Forelimb muscle (tissue), 1 donor: ENCODE data around the gene PAQR9. TPM values are rescaled to one million over a fixed set of nuclear protein-coding genes. Genes with fewer than 3 reads are reported as not detected.

Experiments used
- DNase-seq: peaks from one replicate; pipeline ENCODE4 v3.0.0-alpha.2; 2013; ENCODE audit warnings: low read depth
- polyA plus RNA-seq: library from polyadenylated mRNA; unstranded; fragments of 120-200 nt; gene quantifications from one replicate; pipeline ENCODE4 v1.2.1, GENCODE V29; 2013; ENCODE audit not compliant: insufficient read length

PAQR9 gene
- polyA plus RNA-seq, 1 donor, result 0.08 TPM

DNA sequence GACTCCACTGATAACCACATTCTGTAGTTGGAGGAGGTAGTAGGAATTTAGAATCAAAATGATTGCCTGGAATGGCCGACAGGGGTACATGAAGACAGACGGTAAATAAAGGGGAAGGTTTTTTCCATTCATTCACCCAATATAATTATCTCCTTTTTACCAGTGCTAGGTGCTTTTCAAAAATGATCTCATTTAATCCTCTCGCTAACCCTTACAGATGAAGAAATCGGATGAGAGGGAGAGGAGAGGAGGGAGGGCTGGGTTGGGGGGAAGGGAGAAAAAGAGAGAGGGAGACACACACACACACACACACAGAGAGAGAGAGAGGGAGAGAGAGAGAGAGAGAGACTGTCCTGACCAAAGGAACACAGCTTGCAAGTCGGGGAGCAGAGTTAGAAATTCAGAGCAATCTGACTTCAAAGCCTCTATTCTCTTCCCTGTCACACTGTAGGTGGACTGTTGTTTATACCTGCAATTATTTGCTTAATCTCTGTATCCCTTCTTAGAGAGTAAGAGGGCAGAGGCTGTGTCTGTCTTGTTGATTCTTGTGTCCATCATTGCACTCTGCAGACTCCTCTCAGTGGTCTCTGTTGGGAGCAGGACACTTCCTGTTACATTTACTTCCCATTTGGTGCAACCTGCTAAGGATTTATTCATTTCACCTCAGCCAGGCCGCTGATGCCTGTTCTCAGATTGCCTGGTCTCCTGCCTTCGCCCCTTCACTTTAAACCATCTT, 18.7 kb upstream of the PAQR9 start:
- DNase-seq, result no peak

GRCh38 chr3:142981108-142981507, 17.6 kb upstream of the PAQR9 start:
- DNase-seq, result no peak

DNA sequence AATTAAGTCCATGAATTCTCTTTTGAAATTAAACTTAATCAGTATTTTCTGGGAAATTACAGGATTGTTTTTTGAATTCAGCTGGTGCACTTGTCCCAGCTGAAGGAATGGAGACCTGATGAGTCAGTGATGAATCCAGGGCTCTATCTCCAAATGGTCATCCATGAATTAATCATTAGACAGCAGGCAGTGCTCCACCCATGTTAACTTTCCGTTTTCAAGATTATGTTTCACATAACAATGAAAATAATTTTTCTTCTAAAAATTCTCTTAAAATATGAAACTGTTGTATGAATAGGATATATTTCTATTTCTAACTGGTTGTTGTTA, 13.9 kb upstream of the PAQR9 start:
- DNase-seq, result no peak

- no peak for DNase-seq
These were observed 13.3 kb upstream of the PAQR9 start for GRCh38 chr3:142976621-142977398.

- DNase-seq, result no peak
These were observed 12.0 kb upstream of the PAQR9 start for GRCh38 chr3:142975316-142975995.

GRCh38 chr3:142973217-142974009, 9.9 kb upstream of the PAQR9 start:
- DNase-seq, result no peak

DNA sequence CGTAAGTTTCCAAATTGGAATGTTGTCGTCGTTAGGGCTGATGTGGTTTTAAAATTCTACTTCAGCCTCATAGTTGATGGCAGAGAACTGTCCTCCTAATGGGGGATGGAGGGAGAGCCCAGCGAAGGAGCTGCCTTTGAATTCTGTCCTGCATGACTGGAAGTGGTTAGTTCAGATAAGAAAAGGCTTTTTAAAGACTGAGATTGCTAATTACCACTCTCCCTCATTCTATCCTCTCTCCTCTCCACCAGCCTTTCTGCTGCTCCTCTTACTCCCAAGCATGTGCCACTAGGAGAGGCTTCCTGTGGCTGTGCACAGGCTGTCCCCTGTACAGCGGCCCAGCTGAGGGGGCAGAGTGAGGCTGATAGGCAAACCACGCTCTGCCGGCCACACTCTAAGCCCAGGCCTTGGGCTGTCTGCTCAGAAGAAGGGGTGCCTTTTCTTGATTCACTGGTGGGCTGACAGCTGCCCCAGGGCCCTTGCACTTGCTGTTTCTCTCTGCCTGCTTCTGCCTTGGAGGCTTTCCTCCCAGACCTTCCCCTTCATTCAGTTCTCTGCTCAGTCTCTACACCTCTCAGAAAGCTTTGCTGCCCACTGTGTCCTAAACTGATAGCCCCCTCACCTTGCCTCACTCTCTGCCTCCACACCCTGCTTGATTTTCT, 8.7 kb upstream of the PAQR9 start:
- DNase-seq, result no peak

- DNase-seq, result no peak
These were observed 8.0 kb upstream of the PAQR9 start for GRCh38 chr3:142971431-142971830.

GRCh38 chr3:142968319-142969025, 5.0 kb upstream of the PAQR9 start:
- no peak for DNase-seq

- DNase-seq, result no peak
These were observed 3.3 kb upstream of the PAQR9 start for GRCh38 chr3:142966808-142967207.

GRCh38 chr3:142965581-142965980, 2.1 kb upstream of the PAQR9 start:
- DNase-seq, result no peak

DNA sequence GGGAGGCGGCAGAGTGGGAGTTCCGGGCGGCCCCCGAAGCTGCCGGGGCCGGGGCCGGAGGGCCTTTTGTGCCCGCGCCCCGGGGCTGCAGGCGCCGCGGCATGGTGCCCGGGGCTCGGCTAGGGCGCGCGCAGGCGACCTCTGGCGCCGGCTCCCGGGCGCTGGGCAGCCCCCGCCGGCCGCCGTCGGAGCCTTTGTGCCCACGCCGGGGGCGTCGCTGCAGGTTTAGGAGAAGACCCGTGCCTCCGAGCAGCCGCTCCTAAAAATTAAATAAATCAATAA, 299 bp downstream of the PAQR9 start:
- DNase-seq, result no peak

DNA sequence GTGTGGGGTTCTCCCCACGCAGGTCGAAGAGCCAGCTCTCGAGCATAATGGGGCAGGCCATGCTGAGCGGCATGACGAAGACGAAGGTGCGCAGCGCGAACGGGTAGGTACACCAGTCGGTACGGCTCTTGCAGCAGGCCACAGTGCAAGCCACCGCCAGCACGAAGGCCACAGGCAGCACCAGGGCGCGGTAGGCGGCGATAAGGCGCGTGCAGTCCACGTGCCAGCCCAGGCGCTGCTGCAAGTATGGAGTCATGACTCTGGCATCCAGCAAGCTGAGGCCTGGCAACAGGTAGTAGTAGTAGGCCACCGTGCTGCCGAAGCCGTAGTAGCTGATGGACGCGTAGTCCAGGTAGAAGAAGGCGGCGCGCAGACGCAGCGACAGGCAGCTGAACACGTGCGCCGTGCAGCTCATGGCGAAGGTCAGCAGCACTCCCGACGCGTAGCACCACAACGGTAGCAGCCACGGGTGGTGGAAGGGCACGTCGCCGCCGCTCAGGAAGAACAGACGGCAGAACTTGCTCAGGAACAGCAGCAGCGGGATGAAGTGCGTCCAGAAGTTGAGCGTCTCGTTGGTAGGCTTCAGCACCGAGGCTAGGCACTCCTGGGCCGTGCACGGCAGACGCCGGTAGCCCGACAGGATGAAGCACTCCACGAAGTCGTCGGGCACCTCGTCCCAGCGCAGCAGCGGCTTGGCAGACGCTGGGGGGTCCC, 797 bp downstream of the PAQR9 start:
- no peak for DNase-seq

GRCh38 chr3:142962175-142962519, 1.3 kb downstream of the PAQR9 start:
- DNase-seq, result no peak

- DNase-seq, result no peak
These were observed 1.9 kb downstream of the PAQR9 start for GRCh38 chr3:142961539-142961938.

DNA sequence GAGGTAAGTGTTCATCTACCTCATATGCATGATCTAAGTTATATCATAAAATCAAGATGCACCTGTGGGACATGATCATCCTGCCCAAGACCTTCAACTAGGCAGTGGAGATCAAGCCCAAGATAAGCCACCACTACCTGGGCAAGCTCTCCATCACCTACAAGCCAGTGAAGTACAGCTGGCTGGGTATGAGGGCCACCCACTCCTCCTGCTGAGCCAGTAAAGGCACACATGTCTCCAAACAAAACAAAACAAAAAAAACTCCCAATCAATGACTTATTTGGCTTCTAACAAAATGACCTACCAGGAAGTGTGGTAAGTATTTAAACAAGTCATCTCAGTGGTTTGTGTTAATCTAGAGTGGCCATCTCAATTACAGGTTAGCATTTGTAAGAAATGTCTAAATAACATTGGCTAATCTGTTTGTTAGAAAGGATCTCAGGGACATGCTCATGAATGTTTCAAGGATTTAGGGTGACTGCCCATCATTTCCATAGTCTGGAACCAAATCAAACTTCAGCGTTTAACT, 3.1 kb downstream of the PAQR9 start:
- DNase-seq, result no peak

DNA sequence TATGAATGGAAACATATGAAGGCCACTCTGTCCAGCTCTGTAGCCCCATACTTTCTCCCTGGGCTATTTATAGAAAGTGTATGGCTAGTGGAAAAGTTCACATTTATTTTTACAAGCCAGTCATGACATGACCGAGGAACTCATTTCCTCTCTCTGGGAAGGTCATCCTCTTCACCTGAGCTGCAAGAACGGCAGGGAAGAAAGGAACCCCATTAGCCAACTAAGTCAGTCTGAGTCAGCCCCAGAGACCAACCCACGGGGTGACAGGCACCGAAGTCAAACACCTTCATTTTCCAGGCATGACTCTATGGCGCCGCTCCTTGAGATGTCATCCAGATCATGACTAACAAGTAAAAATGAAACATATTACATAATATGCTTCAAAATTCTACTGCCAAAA, 4.8 kb downstream of the PAQR9 start:
- no peak for DNase-seq

GRCh38 chr3:142953443-142953842, 10.0 kb downstream of the PAQR9 start:
- DNase-seq, result no peak

DNA sequence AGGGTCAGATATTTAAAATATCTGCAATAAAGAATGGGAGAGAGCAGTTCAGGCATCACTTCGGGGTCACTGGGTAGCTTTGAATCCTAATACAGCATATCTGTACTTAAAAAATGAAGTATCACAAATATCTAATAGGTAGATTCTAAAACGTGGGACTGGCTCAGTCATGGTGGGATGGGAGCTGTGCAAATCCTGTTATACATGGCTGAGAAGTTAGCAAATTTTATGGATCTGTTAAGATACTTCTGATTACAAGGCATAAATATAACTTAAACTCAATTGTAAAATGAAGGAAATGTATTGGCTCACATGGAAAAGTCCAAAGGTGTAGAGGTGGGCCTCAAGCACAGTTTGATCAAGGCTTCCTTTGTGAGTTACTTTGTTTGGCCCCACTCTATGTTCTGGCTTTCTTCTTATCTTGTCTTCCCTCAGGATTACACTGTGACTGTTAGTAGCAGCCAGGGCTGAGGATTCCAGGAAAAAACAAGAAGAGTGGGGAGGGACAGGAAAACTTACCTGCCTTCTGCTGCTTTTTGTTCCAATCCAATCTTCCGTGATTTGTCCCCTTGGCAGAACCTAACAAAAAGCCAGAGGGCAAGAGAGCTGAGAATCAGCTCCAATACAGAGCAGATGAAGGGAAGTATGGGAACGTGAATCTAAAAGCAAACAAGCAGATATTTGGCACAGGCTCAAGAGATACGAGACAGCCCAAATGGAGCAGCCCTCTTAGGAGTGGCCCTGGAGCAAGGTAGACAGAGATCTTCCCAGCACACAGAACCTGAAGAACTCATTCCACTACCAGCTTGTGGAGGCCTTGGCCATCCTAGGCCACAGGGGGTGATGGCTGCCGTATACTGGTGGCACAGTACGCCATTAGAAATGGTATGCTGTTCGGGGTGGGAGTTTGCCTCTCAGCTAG, 10.9 kb downstream of the PAQR9 start:
- DNase-seq, result no peak
